Neuron (in vitro differentiated cells): ENCODE data around the gene KCTD3.

Experiments used
- H2AFZ ChIP-seq: one replicate; pipeline ENCODE4 v1.6.1; 2013; ENCODE audit warnings: low read depth, mild to moderate bottlenecking, inconsistent platforms, low read length, moderate library complexity
- H3K27me3 ChIP-seq: one replicate; pipeline ENCODE4 v1.6.1; 2013; ENCODE audit warnings: low read length; ENCODE audit not compliant: insufficient read depth
- H3K36me3 ChIP-seq: one replicate; pipeline ENCODE4 v1.6.1; 2013; ENCODE audit warnings: low read length; ENCODE audit not compliant: insufficient read depth
- H3K4me1 ChIP-seq: one replicate; pipeline ENCODE4 v1.6.1; 2013; ENCODE audit warnings: low read length; ENCODE audit not compliant: insufficient read depth
- H3K4me3 ChIP-seq: 2 replicates; pipeline ENCODE4 v1.5.1; 2013; ENCODE audit warnings: mild to moderate bottlenecking, low read length, moderate library complexity
- H3K9me3 ChIP-seq: one replicate; pipeline ENCODE4 v1.6.1; 2013; ENCODE audit warnings: low read length

KCTD3 gene

GRCh38 chr1:215660259-215660658, 93.2 kb downstream of the KCTD3 start:
- Histone ChIP-seq H3K27me3 (no peaks in the 10 kb centered on the region), H3K4me1 (no peaks in the 10 kb centered on the region), H3K36me3 (no peaks in the 10 kb centered on the region), H3K4me3 (no peak overlapping the region), H3K9me3 (no peaks in the 10 kb centered on the region), H2AFZ (no peak overlapping the region)

GRCh38 chr1:215661033-215661432, 93.9 kb downstream of the KCTD3 start:
- no peak overlapping the region for H2AFZ ChIP-seq
- no peak overlapping the region for H3K4me3 ChIP-seq
- no peaks in the 10 kb centered on the region for H3K4me1 ChIP-seq
- H3K9me3 ChIP-seq, result no peaks in the 10 kb centered on the region
- H3K36me3 ChIP-seq, result no peaks in the 10 kb centered on the region
- H3K27me3 ChIP-seq, result no peaks in the 10 kb centered on the region

GRCh38 chr1:215665215-215665614, 98.1 kb downstream of the KCTD3 start:
- no peaks in the 10 kb centered on the region for H3K36me3 ChIP-seq
- H2AFZ ChIP-seq, result no peak overlapping the region
- no peak overlapping the region for H3K4me3 ChIP-seq
- no peaks in the 10 kb centered on the region for H3K27me3 ChIP-seq
- H3K4me1 ChIP-seq, result no peaks in the 10 kb centered on the region
- H3K9me3 ChIP-seq, result no peaks in the 10 kb centered on the region

- H3K27me3 ChIP-seq, result no peaks in the 10 kb centered on the region
- H3K36me3 ChIP-seq, result no peaks in the 10 kb centered on the region
- no peaks in the 10 kb centered on the region for H3K4me1 ChIP-seq
- no peaks in the 10 kb centered on the region for H3K9me3 ChIP-seq
- H2AFZ ChIP-seq, result no peak overlapping the region
- H3K4me3 ChIP-seq, result no peak overlapping the region
Measured at GRCh38 chr1:215667761-215668160, 100.7 kb downstream of the KCTD3 start.

- Histone ChIP-seq H2AFZ (no peak overlapping the region), H3K27me3 (no peaks in the 10 kb centered on the region), H3K36me3 (no peaks in the 10 kb centered on the region), H3K4me3 (no peak overlapping the region), H3K9me3 (no peaks in the 10 kb centered on the region), H3K4me1 (no peaks in the 10 kb centered on the region)
Measured at GRCh38 chr1:215669806-215670491, 102.8 kb downstream of the KCTD3 start.
